Activated CD8-positive, alpha-beta T cell treated with anti-CD3 and anti-CD28 coated beads, Interleukin-2, amount 10 ng/mL, durations not matched to agents 7 days and 5 days (primary cell): Measurements from ENCODE around the gene HBE1. TPM values are rescaled to one million over a fixed set of nuclear protein-coding genes. Genes with fewer than 3 reads are reported as not detected.

ENCODE experiments used
- ATAC-seq: fragments of 150-1000 bp; cut with Tn5 transposase; one replicate; pipeline ENCODE4 v1.10.0; 2021; ENCODE audit warnings: moderate library complexity
- CTCF ChIA-PET: fragments of 350-600 bp; sonication (Branson Sonifier 250); formaldehyde crosslinking; loops from one replicate; lab custom pipeline; 2021; ENCODE audit warnings: antibody characterized with exemption; lab: Charles Lee
- POLR2A ChIA-PET: fragments of 350-600 bp; sonication (Branson Sonifier 250); formaldehyde crosslinking; loops from one replicate; lab custom pipeline; 2021; ENCODE audit warnings: antibody characterized with exemption; lab: Charles Lee
- DNase-seq: peaks from one replicate; pipeline ENCODE4 v3.0.0-alpha.2; 2020
- H3K27ac Mint-ChIP-seq: one replicate; pipeline ENCODE4 v1.8.0; 2021; ENCODE audit warnings: mild to moderate bottlenecking, mixed read lengths
- H3K27me3 Mint-ChIP-seq: one replicate; pipeline ENCODE4 v1.8.0; 2021; ENCODE audit warnings: low read depth, mixed read lengths
- H3K36me3 Mint-ChIP-seq: one replicate; pipeline ENCODE4 v1.8.0; 2021; ENCODE audit warnings: low read depth, mixed read lengths
- H3K4me1 Mint-ChIP-seq: one replicate; pipeline ENCODE4 v1.8.0; 2021; ENCODE audit warnings: low read depth, mixed read lengths
- H3K4me3 Mint-ChIP-seq: one replicate; pipeline ENCODE4 v1.8.0; 2021; ENCODE audit warnings: mild to moderate bottlenecking, mixed read lengths
- H3K9me3 Mint-ChIP-seq: one replicate; pipeline ENCODE4 v1.8.0; 2022; ENCODE audit warnings: mixed read lengths; ENCODE audit not compliant: insufficient read depth
- total RNA-seq, 2 experiments: library from RNA; stranded (reverse); gene quantifications; one replicate each; pipeline ENCODE4 v1.2.3, GENCODE V29; 2021

HBE1 gene
- total RNA-seq, 2 experiments from 2014 or later: not detected

DNA sequence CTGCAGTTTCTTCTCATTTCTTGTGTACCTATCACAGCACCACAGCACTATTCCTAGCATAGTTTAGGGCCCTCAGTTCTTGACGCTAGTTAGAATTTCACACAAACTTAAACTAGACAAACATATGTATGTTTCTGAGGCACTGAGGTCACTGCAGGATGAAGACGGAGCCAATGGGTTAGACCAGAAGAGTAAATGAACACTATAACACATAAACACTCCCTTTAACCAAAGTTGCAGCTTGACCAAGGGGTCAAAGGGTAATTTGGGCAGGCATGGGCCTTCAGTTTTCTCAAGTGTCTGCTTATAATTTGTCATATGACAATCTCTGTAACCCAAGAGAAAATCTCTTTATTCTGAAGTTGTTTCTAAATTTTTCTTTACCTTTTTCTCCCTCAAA is 12.9 kb upstream of the HBE1 start:
- no peak overlapping the region for H3K4me3 Mint-ChIP-seq
- H3K27me3 Mint-ChIP-seq: no peaks in the 10 kb centered on the region
- no peaks in the 10 kb centered on the region for H3K36me3 Mint-ChIP-seq
- ChIA-PET CTCF (no interaction called here), POLR2A (no interaction called here)
- DNase-seq (no peak), ATAC-seq (no peak)
- no peak overlapping the region for H3K27ac Mint-ChIP-seq
- H3K9me3 Mint-ChIP-seq: no peaks in the 10 kb centered on the region
- no peaks in the 10 kb centered on the region for H3K4me1 Mint-ChIP-seq

DNA sequence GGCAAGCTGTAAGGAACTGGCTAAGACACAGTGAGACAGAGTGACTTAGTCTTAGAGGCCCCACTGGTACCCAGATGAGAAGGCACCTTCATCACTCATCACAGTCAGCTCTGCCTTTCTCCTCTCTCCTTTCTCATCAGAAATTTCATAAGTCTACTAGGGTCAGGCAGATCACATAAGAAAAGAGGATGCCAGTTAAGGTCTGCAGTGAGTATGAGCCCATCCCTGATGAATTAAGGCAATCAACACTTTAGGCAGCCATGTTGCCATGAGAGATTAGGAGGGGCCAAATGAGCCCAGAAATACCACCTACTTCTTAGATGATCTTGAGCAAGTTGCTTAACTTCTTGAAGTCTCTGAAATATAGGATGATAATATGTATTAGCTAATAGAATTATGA is 11.9 kb upstream of the HBE1 start:
- DNase-seq: no peak
- ChIA-PET CTCF (no interaction called here), POLR2A (no interaction called here)
- Mint-ChIP-seq H3K27me3 (no peaks in the 10 kb centered on the region), H3K9me3 (no peaks in the 10 kb centered on the region), H3K4me1 (no peaks in the 10 kb centered on the region), H3K36me3 (no peaks in the 10 kb centered on the region), H3K27ac (no peak overlapping the region), H3K4me3 (no peak overlapping the region)
- ATAC-seq: no peak

DNA sequence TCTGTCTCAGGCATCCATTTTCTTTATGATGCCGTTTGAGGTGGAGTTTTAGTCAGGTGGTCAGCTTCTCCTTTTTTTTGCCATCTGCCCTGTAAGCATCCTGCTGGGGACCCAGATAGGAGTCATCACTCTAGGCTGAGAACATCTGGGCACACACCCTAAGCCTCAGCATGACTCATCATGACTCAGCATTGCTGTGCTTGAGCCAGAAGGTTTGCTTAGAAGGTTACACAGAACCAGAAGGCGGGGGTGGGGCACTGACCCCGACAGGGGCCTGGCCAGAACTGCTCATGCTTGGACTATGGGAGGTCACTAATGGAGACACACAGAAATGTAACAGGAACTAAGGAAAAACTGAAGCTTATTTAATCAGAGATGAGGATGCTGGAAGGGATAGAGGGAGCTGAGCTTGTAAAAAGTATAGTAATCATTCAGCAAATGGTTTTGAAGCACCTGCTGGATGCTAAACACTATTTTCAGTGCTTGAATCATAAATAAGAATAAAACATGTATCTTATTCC is 10.9 kb upstream of the HBE1 start:
- H3K27ac Mint-ChIP-seq: no peak overlapping the region
- no peaks in the 10 kb centered on the region for H3K36me3 Mint-ChIP-seq
- ChIA-PET CTCF (no interaction called here), POLR2A (no interaction called here)
- H3K27me3 Mint-ChIP-seq: no peaks in the 10 kb centered on the region
- no peak overlapping the region for H3K4me3 Mint-ChIP-seq
- no peaks in the 10 kb centered on the region for H3K9me3 Mint-ChIP-seq
- ATAC-seq: no peak
- H3K4me1 Mint-ChIP-seq: no peaks in the 10 kb centered on the region
- DNase-seq: no peak

DNA sequence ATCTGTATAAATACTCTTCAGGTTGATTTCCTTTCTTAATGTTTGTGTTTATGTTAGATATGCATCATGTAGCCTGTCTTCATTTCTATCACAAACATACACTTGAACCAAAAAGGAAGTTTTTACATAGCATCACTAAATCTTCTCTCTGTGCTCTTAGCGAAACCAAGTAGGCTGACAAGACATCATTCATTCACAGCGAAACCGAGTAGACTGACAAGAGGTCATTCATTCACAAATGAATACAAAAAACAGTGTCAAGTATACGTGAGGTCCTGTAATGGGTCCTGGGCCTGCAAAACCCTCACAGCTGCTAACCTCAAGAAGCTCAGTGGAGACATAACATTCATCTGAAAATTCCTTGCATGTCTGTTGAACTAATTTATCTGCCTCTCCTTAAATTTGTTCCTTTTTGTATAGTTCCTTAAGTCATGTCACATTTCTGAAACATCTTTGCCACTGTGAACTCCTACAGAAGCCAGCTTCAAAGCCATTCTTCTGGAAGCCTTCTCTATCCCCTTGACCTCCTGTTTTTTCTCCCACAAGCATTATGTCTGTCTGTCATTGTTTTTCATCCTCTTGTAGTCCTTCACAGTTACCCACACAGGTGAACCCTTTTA is 9.8 kb upstream of the HBE1 start:
- H3K4me3 Mint-ChIP-seq: no peak overlapping the region
- H3K27me3 Mint-ChIP-seq: no peaks in the 10 kb centered on the region
- DNase-seq (no peak), ATAC-seq (no peak)
- no peaks in the 10 kb centered on the region for H3K9me3 Mint-ChIP-seq
- H3K27ac Mint-ChIP-seq: no peak overlapping the region
- H3K4me1 Mint-ChIP-seq: no peaks in the 10 kb centered on the region
- POLR2A ChIA-PET: no interaction called here
- CTCF ChIA-PET: no interaction called here
- H3K36me3 Mint-ChIP-seq: no peaks in the 10 kb centered on the region

DNA sequence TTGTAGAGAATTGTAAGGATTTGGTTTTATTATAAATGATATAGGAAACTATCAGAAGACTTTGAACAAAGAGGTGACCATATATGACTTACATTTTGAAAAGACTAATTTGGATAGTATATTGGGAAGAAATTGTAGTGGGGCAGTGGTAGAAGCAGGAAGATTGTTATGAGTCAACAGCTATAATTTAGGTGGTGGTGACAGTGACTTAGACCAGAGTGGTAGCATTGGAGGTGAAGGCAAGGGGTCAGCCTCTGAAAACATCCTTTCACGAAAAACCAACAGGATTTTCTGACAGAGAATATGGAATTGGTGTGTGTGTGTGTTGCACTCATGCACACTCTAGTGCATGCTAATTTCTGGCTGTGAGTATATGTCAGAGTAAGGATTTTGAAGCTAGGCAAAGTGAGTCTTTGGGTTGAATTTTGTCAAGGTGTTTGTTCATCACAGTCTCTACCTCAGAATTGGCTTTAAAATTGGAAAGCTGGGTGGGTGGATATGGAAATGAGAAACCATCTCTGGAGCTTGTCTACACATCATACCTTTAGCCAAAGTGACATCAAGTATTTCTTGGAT is 8.2 kb upstream of the HBE1 start:
- Mint-ChIP-seq H3K9me3 (no peaks in the 10 kb centered on the region), H3K36me3 (no peaks in the 10 kb centered on the region), H3K4me3 (no peak overlapping the region), H3K4me1 (no peaks in the 10 kb centered on the region), H3K27me3 (no peaks in the 10 kb centered on the region), H3K27ac (no peak overlapping the region)
- no peak for ATAC-seq
- DNase-seq: no peak
- ChIA-PET POLR2A (no interaction called here), CTCF (interaction anchor here (1.2 kb wide), 1 partner anchor 154 kb away, joined by 4 read pairs; no protein-coding TSS in a partner anchor)

DNA sequence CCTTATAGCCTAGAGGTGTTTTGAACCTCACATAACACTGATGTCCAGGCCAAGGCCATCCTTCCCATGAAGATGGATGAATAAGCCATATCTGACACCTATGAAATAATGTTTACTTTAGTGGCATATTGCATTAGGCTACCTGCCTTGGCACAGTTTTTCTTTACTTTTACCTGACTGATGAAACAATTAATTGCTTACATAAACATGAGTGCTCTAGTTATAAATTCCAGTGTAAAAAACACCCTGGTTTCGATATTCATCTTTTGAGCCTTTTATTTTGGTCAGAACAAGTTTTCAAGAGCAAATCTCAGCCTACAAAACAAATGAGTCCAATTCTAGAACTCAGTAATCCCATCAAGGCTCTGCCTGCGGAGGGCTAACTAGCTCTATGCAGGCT is 7.0 kb upstream of the HBE1 start:
- CTCF ChIA-PET: no interaction called here

GRCh38 chr11:5275369-5276110 is 5.8 kb upstream of the HBE1 start:
- no peak overlapping the region for H3K27ac Mint-ChIP-seq
- ChIA-PET POLR2A (no interaction called here), CTCF (no interaction called here)
- no peaks in the 10 kb centered on the region for H3K9me3 Mint-ChIP-seq
- H3K4me3 Mint-ChIP-seq: no peak overlapping the region
- DNase-seq (no peak), ATAC-seq (no peak)
- H3K36me3 Mint-ChIP-seq: no peaks in the 10 kb centered on the region
- no peaks in the 10 kb centered on the region for H3K27me3 Mint-ChIP-seq
- no peaks in the 10 kb centered on the region for H3K4me1 Mint-ChIP-seq

More for the DNA sequence above, 7.0 kb upstream of the HBE1 start:
- no peaks in the 10 kb centered on the region for H3K4me1 Mint-ChIP-seq
- POLR2A ChIA-PET: no interaction called here
- H3K27me3 Mint-ChIP-seq: no peaks in the 10 kb centered on the region
- no peak overlapping the region for H3K27ac Mint-ChIP-seq
- ATAC-seq (no peak), DNase-seq (no peak)
- no peaks in the 10 kb centered on the region for H3K9me3 Mint-ChIP-seq
- H3K36me3 Mint-ChIP-seq: no peaks in the 10 kb centered on the region
- H3K4me3 Mint-ChIP-seq: no peak overlapping the region

DNA sequence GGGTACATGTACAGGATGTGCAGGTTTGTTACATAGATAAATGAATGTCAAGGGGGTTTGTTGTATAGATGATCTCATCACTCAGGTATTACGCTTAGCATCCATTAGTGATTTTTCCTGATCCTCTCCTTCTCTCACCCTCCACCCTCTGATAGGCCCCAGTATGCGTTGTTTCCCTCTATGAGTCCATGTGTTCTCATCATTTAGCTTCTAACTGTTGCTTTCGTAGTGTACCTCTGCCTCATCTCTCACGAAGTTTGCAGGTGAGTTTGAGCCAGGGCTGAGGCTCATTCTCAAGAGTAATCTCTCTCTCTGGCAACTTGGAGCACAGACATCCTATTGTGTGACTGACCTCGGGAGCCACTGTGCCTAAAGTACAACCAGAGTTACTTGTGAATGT is 4.7 kb upstream of the HBE1 start:
- no peak for DNase-seq
- no peaks in the 10 kb centered on the region for H3K9me3 Mint-ChIP-seq
- CTCF ChIA-PET: no interaction called here
- no peaks in the 10 kb centered on the region for H3K4me1 Mint-ChIP-seq
- ATAC-seq: no peak
- H3K4me3 Mint-ChIP-seq: no peak overlapping the region
- POLR2A ChIA-PET: no interaction called here
- H3K27ac Mint-ChIP-seq: no peak overlapping the region
- no peaks in the 10 kb centered on the region for H3K36me3 Mint-ChIP-seq
- H3K27me3 Mint-ChIP-seq: no peaks in the 10 kb centered on the region

DNA sequence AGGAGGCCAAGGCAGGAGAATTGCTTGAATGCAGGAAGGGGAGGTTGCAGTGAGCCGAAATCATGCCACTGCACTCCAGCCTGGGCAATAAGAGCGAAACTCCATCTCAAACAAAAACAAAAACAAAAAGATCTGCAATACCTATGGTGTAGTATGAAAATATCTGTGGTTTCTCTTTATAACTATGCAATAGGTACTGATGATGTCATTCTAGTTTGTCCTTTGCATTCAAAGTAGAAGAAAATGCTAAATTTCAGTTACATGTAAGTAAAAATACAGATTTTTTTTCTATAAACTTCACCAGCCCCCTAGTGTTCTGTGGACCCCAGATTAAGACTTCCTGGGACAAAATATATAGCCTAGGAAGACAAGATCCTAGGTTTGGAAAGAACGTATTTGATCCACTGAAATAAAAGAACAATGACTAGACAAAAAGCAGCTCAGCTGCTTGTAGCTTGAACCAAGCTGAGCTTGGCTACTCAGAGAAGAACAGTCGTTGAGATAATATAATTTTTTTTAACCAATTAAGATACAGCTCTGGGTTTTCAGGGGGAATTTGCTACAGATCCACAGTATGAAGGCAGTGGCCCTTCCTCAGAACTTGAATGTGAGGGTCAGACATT is 2.8 kb upstream of the HBE1 start:
- H3K4me3 Mint-ChIP-seq: no peak overlapping the region
- ATAC-seq (no peak), DNase-seq (no peak)
- no peaks in the 10 kb centered on the region for H3K27me3 Mint-ChIP-seq
- H3K36me3 Mint-ChIP-seq: no peaks in the 10 kb centered on the region
- no peak overlapping the region for H3K27ac Mint-ChIP-seq
- no peaks in the 10 kb centered on the region for H3K9me3 Mint-ChIP-seq
- POLR2A ChIA-PET: no interaction called here
- CTCF ChIA-PET: no interaction called here
- no peaks in the 10 kb centered on the region for H3K4me1 Mint-ChIP-seq

GRCh38 chr11:5267033-5267563 is 2.6 kb downstream of the HBE1 start:
- ChIA-PET CTCF (no interaction called here), POLR2A (no interaction called here)
- Mint-ChIP-seq H3K4me1 (no peaks in the 10 kb centered on the region), H3K27ac (no peak overlapping the region), H3K27me3 (peaks cover 2% of the 10 kb centered on the region), H3K9me3 (no peaks in the 10 kb centered on the region), H3K4me3 (no peak overlapping the region), H3K36me3 (no peaks in the 10 kb centered on the region)
- no peak for DNase-seq
- no peak for ATAC-seq

DNA sequence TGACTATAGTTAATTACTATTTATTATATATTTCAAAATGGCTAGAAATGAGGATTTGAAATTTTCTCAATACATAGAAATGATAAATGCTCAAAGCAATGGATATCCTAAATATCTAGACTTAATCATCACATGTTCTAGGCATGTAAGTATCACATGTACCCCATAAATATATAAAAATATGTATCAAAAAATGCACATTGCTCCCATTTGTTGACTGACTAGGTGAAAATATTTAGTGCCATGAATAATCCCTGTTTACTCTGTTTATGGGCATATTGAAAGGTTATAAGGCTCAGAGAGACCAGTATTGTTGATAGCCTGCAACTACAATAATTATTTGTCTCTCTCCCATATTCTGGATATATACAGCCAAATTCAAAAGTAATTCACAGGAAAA is 3.1 kb downstream of the HBE1 start:
- Mint-ChIP-seq H3K4me3 (no peak overlapping the region), H3K27ac (no peak overlapping the region), H3K36me3 (no peaks in the 10 kb centered on the region), H3K9me3 (no peaks in the 10 kb centered on the region), H3K27me3 (peaks cover 2% of the 10 kb centered on the region), H3K4me1 (no peaks in the 10 kb centered on the region)
- no peak for DNase-seq
- ChIA-PET POLR2A (no interaction called here), CTCF (no interaction called here)
- ATAC-seq: no peak

- no peaks in the 10 kb centered on the region for H3K36me3 Mint-ChIP-seq
- POLR2A ChIA-PET: no interaction called here
- ATAC-seq (no peak), DNase-seq (no peak)
- H3K4me3 Mint-ChIP-seq: no peak overlapping the region
- CTCF ChIA-PET: no interaction called here
- H3K27ac Mint-ChIP-seq: no peak overlapping the region
- H3K27me3 Mint-ChIP-seq: peaks cover 2% of the 10 kb centered on the region
- no peaks in the 10 kb centered on the region for H3K4me1 Mint-ChIP-seq
- H3K9me3 Mint-ChIP-seq: no peaks in the 10 kb centered on the region
These were observed 3.9 kb downstream of the HBE1 start for GRCh38 chr11:5265832-5266231.
